NCI-H526 (cell line): ENCODE measurements around the gene AVPI1.
"Not testable (repeated sequence)": the region's sequence is repeated elsewhere in the genome, so short reads cannot be mapped to it uniquely, and the experiment has no call there.

ENCODE experiments used
- DNase-seq, 2 experiments: peaks; one replicate each; lab custom pipeline; 2025; lab: John Stamatoyannopoulos, UW

Gene AVPI1

GRCh38 chr10:97683556-97684367 is 3.3 kb downstream of the AVPI1 start:
- no peak for DNase-seq

GRCh38 chr10:97682042-97682441 is 5.0 kb downstream of the AVPI1 start:
- DNase-seq, result no peak

- no peak for DNase-seq
These were observed 7.4 kb downstream of the AVPI1 start for GRCh38 chr10:97679594-97679993.

GRCh38 chr10:97676770-97677581 is 10.1 kb downstream of the AVPI1 start:
- peak in 1 of 2 experiments; percentile 63 for DNase-seq

GRCh38 chr10:97675222-97675621 is 11.8 kb downstream of the AVPI1 start:
- no peak for DNase-seq

- DNase-seq, result no peak
These were observed 13.1 kb downstream of the AVPI1 start for GRCh38 chr10:97673736-97674525.

- no peak for DNase-seq
These were observed 17.5 kb downstream of the AVPI1 start for GRCh38 chr10:97669571-97669970.

- no peak for DNase-seq
These were observed 19.6 kb downstream of the AVPI1 start for GRCh38 chr10:97667463-97667862.

- DNase-seq, result no peak
These were observed 20.0 kb downstream of the AVPI1 start for GRCh38 chr10:97666992-97667391.

- no peak for DNase-seq
These were observed 22.7 kb downstream of the AVPI1 start for GRCh38 chr10:97664282-97664850.

- DNase-seq, result no peak
These were observed 27.5 kb downstream of the AVPI1 start for GRCh38 chr10:97659589-97659988.

GRCh38 chr10:97656777-97657176 is 30.3 kb downstream of the AVPI1 start:
- no peak for DNase-seq

- DNase-seq, result no peak
These were observed 35.3 kb downstream of the AVPI1 start for GRCh38 chr10:97651773-97652172.

GRCh38 chr10:97650726-97651125 is 36.3 kb downstream of the AVPI1 start:
- DNase-seq, result no peak

GRCh38 chr10:97649405-97649750 is 37.7 kb downstream of the AVPI1 start:
- DNase-seq, result not testable (repeated sequence)

GRCh38 chr10:97648562-97649404 is 38.3 kb downstream of the AVPI1 start:
- no peak for DNase-seq

GRCh38 chr10:97647556-97647955 is 39.5 kb downstream of the AVPI1 start:
- DNase-seq, result no peak

- no peak for DNase-seq
These were observed 42.1 kb downstream of the AVPI1 start for GRCh38 chr10:97644936-97645335.

- no peak for DNase-seq
These were observed 43.5 kb downstream of the AVPI1 start for GRCh38 chr10:97643441-97643985.

GRCh38 chr10:97642471-97643159 is 44.4 kb downstream of the AVPI1 start:
- DNase-seq, result not testable (repeated sequence)
